ENCODE data around the gene IMPDH1.

The IMPDH1 gene

GRCh38 chr7:128434413-128435326 lies 24.9 kb upstream of the IMPDH1 start:
- no peak for DNase-seq (ENCODE audit: low spot score)

- DNase-seq (ENCODE audit: low spot score): no peak
These were observed 22.0 kb upstream of the IMPDH1 start for GRCh38 chr7:128431754-128432153.

GRCh38 chr7:128431221-128431620 lies 21.4 kb upstream of the IMPDH1 start:
- no peak for DNase-seq (ENCODE audit: low spot score)

GRCh38 chr7:128430207-128430606 lies 20.4 kb upstream of the IMPDH1 start:
- DNase-seq (ENCODE audit: low spot score): no peak

GRCh38 chr7:128427289-128427891 lies 17.6 kb upstream of the IMPDH1 start:
- DNase-seq (ENCODE audit: low spot score): peak; percentile 65

GRCh38 chr7:128425850-128426249 lies 16.1 kb upstream of the IMPDH1 start:
- peak; percentile 79 for DNase-seq (ENCODE audit: low spot score)

- DNase-seq (ENCODE audit: low spot score): no peak
These were observed 15.0 kb upstream of the IMPDH1 start for GRCh38 chr7:128424686-128425275.

- no peak for DNase-seq (ENCODE audit: low spot score)
These were observed 13.1 kb upstream of the IMPDH1 start for GRCh38 chr7:128422842-128423241.

- no peak for DNase-seq (ENCODE audit: low spot score)
These were observed 12.3 kb upstream of the IMPDH1 start for GRCh38 chr7:128422037-128422436.

GRCh38 chr7:128421384-128421783 lies 11.6 kb upstream of the IMPDH1 start:
- no peak for DNase-seq (ENCODE audit: low spot score)

GRCh38 chr7:128420773-128421172 lies 11.0 kb upstream of the IMPDH1 start:
- DNase-seq (ENCODE audit: low spot score): no peak

- no peak for DNase-seq (ENCODE audit: low spot score)
These were observed 9.5 kb upstream of the IMPDH1 start for GRCh38 chr7:128419257-128419656.

GRCh38 chr7:128417071-128417470 lies 7.3 kb upstream of the IMPDH1 start:
- DNase-seq (ENCODE audit: low spot score): no peak

GRCh38 chr7:128415217-128415785 lies 5.5 kb upstream of the IMPDH1 start:
- DNase-seq (ENCODE audit: low spot score): no peak

- no peak for DNase-seq (ENCODE audit: low spot score)
These were observed 620 bp upstream of the IMPDH1 start for GRCh38 chr7:128410451-128410753.

GRCh38 chr7:128408709-128409595 lies 830 bp downstream of the IMPDH1 start:
- DNase-seq (ENCODE audit: low spot score): no peak

GRCh38 chr7:128407751-128408708 lies 1.8 kb downstream of the IMPDH1 start:
- DNase-seq (ENCODE audit: low spot score): no peak

- DNase-seq (ENCODE audit: low spot score): no peak
These were observed 2.6 kb downstream of the IMPDH1 start for GRCh38 chr7:128407233-128407589.

- DNase-seq (ENCODE audit: low spot score): no peak
These were observed 3.2 kb downstream of the IMPDH1 start for GRCh38 chr7:128406314-128407232.

Data from activated CD4-positive, alpha-beta T cell treated with anti-CD3 and anti-CD28 coated beads, Interleukin-2, Interleukin-4, amounts not matched to agents 100 ng/mL and 50 ng/mL, durations not matched to agents 16 hours and 8 hours (primary cell).